HG02938 (cell line): ENCODE measurements around the gene FERD3L.

ENCODE experiments used
- ATAC-seq: cut with Tn5 transposase; IDR thresholded peaks from one replicate; pipeline ENCODE4 v1.9.1; 2021; ENCODE audit warnings: mild to moderate bottlenecking, moderate library complexity; ENCODE audit not compliant: unreplicated experiment

The FERD3L gene

DNA sequence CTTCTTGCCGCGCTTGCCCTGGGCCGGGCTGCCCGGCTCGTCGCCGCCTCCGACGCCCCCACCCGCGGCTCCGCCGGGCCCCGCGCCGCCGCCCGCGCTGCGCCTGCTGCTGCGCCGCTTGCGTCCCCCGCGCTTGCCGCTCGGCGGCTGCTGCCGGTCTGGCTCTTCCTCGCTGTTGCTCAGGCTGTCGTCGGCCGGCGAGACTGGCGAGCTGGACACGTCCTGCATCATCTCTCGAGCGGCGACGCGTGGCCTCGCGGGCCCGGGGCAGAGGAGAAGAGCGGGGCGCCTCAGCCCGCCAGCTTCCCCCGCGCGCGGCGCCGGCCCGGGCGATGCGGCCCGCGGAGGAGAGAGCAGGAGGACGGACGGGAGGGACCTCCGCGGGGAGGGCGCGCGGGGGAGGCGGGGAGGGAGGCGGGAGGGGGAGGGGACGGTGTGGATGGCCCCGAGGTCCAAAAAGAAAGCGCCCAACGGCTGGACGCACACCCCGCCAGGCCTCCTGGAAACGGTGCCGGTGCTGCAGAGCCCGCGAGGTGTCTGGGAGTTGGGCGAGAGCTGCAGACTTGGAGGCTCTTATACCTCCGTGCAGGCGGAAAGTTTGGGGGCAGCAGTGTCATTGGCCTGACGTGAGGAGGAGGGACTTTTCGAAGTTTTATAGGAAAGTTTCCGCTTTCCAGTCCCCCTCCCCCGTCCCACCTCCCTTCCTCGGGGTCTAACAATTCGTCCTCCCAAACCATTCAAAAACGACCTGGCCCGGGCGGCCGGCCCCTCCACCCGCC lies 27.9 kb downstream of the FERD3L start, which contains the start of gene TWIST1:
Gene TWIST1 (minus strand): TSS at position 546 of the 779 bp plus-strand sequence. CDS start 315 bp downstream, at position 231.
- ATAC-seq = no peak

DNA sequence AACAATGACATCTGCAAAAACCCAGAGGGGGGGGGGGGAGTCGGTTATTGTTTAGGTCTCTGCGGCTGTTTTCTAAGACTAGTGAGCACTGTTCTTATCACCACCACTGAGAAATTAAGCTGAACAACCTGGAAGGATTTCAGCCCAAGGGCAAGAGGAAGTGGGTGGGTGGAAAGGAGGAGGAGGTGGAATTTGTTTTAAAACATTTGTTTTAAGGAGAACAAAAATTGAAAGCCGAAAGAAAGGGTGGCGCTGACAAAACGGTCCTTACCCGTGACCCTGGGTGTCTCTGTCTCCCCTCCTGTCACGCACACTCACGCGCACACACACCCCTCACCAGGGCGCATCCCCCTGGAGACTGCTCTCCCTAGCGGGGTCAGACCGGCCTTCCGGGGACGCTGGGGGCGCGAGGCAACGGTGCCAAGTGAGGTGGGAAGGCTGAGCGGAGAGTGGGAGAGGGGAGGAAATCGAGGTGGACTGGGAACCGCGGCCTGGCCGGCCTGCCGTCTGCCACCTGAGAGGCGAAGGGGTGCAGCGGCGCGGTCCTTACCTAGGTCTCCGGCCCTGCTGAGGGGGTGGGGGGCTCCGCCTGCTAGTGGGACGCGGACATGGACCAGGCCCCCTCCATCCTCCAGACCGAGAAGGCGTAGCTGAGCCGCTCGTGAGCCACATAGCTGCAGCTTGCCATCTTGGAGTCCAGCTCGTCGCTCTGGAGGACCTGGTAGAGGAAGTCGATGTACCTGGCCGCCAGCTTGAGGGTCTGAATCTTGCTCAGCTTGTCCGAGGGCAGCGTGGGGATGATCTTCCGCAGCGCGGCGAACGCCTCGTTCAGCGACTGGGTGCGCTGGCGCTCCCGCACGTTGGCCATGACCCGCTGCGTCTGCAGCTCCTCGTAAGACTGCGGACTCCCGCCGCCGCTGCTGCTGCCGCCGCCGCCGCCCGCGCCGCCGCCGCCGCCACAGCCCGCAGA lies 28.8 kb downstream of the FERD3L start:
- no peak for ATAC-seq

DNA sequence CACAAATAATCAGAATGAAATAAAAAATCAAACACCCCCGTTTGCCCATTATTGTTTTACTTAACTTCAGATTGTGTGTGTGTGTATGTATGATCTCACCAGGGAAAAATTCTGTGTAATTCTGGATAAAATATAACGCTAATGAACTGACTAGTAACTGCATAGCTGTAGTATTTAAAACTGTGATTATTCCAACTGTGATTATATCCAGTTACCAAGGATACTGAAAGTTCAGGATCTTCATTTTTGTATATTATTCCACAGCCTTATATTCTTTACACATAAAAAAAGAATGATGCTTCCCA lies 30.7 kb downstream of the FERD3L start:
- no peak for ATAC-seq

DNA sequence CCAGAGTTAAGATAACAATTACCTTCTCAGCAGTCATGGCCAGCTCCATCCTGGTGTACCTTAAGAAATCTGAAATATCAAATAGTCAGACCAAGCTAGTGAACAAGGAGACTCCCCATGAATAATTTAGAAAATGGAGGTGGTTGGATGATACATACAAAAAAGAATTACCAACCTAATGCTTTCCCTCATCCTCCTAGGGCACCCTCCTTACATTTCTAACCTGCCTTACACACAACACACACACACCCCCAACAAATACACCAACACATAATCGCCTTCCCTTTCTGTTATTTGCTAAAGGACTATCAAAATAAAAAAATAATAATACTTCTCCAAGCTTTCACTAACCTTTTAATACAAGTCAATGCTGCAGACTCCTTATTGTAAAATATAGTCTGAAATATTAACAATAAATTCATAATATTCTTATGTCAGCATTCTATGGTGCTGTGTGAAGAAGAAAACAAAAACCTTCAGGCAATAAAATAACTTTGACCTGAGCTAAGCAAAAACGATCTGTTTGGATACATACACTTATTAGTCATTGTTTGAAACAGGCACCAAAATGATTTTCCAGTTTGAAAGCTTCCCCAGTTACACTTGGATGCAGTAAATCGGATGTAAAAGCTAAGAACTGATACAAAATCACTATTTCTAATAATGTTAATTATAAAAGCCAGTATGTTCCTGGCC lies 31.2 kb downstream of the FERD3L start:
- ATAC-seq = no peak

DNA sequence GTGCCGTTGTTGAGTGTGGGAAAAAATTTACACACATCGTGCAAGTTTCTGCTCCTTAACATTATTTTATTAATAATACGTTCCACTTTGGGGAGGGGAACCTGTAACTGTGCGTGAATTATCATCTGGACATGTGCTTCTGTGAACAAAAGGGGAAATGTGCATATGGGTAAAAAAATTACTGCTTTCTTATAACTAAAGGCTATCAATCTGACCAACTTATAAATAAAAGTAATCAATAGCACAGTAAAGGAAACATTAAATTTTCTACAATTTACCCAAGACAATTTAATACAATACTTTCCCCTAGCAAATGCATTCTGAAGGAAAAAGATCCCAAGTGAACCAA lies 32.2 kb downstream of the FERD3L start:
- no peak for ATAC-seq

DNA sequence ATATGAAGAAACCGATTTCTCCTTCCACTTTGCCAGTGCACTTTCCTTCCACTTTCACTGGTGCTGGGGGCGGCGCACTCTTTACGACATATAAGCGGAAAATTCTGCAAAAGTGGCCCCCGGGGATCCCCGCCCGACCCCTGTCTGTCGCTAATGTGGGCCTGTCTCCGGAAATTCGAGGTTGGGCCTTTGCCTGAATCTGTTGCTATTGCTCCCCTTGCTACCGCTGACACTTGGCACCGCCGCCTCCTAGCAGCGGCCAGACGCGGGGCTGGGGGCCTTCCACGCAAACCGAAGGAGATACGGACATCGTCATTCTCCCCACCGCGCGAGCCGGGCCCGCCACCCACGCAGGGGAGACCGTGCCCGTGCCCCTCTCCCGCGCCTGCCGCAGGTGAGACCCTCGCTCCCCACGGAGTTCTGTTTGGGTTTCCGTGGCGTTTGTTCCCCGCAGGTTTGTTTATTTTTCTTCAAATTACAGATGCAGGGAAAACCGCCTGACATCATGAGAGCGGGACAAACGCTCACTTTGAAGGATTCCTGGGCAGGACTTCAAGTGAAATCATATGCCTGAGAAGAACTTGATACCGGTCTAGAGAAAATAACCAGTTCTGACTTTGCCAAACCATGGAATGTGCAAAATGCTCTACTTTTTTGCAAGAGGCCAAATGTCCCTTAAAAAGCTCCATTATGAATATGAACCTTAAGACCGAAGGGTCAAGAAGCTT lies 32.8 kb downstream of the FERD3L start:
- ATAC-seq = no peak

DNA sequence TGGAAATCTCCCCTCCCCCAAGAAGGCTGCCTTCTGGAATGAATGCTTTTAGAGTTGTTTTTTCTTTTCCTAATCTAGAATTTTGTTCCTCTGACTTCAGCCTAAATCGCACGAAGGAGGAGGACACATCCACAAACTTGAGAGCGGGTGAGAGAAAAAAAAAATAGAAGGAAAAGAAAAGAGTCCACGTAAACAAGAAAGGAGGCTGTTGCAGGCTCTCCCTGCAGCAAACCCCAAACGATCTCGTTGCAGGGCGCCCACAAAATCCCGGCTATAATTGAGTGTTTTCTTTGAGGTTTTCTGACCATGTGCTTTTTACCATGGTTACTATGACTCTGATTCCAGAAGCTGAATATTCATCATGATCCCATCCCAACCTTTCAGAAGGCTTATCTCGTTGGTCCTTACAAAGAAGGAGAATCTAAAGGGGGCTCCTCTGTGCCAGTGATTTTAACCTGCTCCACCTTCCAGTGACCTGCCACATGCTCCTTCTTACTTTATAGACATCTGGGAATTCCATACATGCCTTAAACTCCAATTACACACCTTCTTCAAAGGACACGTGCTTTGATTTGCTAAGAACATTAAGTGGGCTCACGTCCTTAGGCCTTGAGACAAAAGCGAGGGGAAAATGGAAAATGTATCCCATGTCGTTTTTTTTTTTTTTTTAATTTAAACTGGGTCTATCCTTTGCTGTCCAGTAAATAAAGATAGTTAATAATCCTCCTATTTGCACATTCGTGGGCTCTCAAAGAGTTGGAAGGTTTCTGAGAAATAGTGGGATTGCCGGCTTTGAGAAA lies 33.5 kb downstream of the FERD3L start:
- no peak for ATAC-seq

DNA sequence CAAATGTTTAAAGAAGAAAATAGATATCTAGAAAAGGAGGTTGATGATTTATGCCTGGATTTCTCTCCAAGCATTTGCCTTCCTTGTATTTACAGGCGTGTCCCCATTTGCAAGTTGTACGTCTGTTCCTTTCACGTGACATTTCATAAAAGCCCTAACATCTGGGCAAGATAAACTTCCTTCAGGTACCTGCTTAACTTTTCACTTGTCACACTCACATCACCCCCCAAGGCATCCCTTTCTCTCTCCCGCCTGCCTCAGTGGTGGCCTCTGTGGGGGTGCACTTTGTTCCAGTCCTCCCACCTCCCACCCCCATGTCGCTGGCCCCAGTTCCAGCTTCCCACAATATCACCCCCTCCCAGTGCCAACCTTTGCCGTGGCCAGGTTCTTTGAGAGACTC lies 34.4 kb downstream of the FERD3L start:
- no peak for ATAC-seq

DNA sequence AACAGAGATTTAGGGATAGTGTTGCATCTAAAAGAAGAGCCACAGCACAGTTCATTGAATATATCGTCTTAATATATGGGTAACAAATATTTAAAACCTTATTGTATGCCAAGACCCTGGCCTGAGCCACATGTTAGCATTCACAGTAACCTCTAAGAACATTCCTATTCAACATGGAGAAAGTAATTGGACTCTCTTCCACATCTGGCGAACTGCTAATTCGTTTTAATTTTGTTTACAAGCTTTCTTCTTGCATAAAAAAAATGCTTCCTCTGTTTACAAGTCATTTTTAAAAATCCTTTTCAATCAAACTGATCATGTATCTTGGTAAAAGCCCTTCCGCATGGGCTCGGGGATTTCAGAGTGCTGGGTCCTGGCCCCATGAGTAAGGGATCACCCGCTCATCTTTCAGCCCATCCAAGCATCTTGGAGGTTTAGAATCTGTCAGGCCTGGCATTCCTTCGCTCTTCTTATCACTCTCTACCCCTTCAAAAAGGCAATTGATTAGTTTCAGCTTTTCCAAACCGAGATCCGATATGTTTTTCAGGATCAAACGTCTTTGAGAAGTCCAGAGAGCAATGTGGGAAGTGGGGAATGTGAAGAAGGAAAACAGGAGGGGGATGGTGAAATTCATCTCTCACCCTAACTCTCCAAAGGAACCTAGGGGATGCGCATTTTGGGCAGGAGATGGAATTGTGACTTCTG lies 35.0 kb downstream of the FERD3L start:
- no peak for ATAC-seq

DNA sequence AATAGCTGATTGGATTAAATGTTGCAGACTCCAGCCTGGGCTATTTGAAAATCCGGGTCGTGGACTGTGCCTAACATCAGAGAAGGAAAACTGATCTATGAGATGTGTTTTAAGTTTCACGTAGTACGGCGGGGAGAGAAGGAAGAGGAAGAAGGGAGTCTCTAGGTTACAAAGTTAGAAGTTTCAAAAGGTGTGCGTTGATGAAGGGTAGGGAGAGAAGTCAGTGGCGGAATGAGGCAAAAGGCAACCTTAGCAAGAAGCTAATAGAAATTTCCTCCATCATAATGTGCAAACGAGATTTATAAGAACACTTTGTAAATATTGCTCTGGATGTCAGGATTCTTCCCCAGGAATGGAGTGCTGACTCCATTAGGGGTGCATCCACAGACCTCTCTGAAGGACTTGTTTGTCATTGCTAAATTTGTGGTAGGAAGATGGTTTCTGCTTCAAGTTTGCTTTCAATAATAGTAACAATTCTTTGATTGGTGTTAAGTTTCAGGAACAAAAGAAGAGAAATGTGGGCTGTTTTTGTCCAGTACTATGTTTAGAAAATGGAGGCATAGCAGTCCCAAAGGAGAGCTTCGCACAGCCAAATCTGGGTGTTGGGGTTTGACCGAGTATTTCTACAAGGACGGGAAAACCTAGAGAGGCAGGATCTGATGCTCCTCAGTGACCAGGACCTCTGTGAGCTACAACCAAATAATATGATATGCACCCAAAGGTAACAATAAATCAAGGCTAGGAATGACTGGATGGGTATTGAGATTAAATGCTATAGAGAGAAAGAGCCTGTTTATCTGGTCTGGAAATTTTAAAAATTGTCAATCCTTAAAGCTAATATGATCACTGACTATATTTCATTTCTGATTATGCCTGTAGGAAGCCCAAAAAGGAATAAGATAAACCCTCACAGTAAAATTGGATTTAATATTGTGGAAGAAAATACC lies 35.9 kb downstream of the FERD3L start:
- ATAC-seq = no peak

DNA sequence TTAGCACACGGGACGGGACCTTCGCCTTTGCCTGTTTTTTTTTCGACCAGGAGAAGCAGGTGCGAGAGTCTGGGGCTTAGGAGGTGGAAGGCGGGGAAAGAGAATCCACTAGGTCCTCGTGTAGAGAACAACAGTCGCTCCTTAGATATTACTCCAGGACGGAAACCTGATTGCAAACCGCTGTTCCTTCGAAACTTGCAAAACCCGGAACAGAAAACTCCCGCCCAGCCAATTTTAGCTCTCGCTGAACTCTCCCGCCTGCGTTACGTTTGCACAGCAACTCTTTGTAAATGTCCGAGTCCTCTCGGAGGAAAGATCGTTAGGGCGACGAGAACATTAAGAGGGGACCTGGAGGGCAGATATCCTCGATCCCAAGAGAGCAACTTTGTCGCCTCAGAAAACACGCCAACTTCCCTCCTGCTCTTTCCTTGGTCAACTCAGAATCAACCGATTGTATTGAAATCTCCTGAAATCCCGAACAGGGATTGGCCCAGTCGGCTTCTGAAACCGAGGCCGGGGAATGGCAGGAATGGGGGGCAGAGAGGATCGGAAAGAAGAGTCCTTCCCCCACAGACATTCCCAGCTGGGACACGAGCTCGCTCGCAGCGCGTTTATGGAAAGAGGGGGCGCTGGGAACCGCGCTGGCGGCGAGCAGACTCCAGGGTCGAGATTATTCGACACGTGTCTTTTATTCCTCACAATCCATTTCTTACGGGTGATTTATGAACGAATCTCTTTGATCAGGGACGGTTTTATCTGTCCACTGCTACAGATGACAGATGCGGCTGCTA lies 37.7 kb downstream of the FERD3L start:
- ATAC-seq = no peak

DNA sequence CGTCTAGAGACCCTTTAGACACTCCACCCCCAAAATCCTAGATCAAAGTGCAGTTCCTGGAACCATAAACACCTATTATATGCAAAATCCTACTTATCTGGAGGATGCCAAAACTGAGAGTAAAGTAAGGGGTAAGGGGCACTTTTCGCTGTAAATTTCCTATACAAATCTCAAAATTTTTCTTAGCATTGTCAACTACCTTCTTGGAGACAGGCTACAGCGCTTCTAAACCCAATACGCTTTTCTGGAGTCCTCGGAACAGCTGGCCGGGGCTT lies 38.2 kb downstream of the FERD3L start:
- no peak for ATAC-seq

DNA sequence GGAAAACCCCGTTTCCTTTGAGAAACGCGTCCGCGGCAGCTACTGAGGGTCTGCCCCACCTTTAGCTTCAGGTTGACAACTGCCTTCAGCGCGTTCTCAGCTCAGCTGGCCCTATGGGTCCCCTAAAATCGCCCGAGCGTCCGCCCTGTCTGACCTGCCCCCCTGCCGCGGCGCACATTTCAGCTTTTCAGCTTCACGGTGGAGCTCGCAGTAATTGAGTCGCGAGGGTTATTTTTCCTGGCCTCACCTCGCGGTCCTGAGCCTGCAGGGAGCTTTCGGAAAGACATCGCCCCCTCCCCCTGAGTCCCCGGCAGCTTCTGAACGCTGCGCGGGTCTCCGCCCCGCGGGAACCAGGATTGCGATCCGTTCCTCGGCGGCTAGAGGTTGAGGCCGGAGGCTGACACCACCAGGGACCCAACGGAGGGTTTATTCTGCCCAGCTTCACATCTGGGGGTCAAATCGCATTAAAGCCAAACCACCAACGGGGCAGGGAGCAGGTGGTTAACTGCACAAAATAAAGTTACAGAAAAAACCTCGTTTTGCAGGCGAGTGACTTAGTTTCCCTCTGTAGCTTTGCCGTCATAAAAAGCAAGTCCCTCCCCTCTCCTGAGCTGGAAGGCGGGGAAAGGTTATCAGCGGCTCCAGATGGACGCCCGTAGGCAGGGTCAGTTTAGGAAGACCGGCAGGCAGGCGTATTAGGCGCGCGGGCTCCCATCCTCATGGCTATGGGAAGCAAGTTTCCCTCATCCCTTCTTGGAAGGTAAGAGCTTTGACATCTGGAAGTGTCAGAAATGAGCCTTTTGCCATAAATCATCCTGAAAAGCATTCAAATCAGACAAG lies 38.8 kb downstream of the FERD3L start:
- ATAC-seq = no peak

DNA sequence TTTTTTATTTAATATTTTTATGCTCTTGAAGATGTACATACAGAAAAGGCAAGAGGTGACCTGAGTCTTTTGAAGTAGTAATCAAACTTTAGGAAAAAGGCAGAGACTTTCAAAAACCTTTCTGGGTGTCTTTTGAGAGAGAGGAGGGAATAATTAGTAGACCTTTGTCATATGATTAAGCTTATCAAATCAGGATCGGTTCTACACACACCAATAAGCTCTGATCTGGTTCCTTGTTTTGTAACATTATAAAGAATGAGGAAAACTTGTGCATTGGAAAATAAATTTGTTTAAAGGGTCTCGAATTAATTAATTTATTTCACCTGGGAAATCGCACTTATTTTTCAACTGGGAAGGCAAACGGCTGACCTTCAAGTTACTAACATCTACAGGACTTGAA lies 39.7 kb downstream of the FERD3L start:
- no peak for ATAC-seq

DNA sequence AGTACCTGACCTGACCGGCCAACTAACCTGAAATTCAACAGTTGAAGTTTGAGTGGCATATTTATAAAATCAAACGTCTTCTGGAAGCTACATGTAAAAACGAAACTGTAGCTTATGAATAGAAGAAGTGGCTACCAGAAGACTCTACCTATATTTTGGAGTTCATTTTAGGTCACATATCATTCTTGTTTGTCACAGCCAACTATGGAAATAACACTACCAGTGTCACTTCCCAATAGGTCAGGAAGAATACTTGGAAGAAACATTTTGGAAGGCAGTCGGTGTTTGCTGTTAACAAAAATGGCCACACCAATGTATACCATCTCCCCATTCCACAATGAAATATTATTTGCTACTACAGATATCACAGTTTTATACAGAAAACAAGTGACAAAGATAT lies 40.4 kb downstream of the FERD3L start:
- no peak for ATAC-seq

DNA sequence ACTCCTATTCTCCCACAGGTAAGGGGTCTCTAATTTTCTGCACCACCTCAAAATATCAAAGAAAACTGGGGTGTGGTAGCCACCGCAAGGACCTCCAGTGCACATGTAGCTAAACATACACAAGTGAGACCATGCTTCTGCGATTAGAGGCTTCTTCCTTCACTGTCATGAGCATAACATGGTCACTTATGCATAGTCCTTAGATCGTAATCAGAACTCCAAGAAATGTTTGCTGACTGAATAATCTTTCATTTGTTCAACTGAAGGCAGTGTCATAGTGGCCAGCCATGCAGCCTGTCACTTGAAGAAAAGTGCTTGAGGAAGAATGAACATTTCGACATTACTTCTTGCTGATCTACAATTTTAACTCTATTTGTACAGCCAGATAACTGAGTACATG lies 42.3 kb downstream of the FERD3L start:
- ATAC-seq = no peak

DNA sequence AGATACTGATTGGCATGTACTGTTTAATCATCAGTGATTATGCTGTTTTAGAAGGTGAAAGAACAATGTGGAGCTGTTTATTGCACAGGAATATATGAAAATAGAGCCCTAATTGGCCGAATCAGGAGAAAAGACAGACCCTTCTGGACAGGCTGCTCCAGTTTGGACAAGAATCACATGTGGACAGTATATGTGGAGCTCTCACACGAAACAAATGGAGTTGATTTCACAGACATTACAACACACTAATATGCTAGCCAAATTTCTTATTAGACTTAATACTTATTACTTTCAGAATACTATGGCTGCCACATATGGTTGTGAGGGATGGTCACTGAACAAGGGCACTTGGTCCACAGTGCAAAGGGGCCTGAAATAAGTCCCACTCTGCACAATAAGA lies 43.3 kb downstream of the FERD3L start:
- ATAC-seq = no peak
